ENCODE results near the gene KIF13A.
"Not testable (repeated sequence)": the region's sequence is repeated elsewhere in the genome, so short reads cannot be mapped to it uniquely, and the experiment has no call there.

Gene KIF13A

DNA sequence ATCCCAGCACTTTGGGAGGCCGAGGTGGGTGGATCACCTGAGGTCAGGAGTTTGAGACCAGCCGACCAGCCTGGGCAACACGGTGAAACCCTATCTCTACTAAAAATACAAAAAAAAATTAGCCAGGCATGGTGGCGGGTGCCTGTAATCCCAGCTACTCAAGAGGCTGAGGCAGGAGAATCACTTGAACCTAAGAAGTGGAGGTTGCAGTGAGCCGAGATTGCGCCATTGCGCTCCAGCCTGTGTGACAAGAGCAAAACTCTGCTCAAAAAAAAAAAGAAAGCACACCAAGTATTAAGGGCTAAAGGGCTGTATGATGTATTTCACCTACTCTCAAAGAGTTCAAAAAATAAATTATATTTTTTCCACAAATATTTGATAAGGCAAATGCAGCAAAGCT is 39.9 kb downstream of the KIF13A start:
- DNase-seq; intact Hi-C loops (cut with DNase I): not testable (repeated sequence)

DNA sequence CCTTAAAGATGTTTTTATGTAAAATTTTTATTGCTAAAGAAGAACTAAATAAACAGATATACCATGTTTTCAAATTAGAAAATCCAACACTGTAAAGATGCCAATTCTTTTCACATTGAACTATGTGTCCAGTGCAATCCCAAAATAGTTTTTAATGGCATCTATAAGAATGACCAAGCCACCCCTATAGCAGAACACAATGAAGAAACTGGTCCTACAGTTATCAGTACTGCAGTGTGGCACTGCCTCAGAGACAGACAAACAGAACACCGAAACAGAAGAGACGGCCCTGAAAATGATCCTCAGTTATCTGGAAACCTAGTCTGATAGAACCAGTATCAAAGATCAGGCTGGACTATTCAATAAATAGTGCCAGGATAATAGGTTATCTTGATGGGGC is 41.9 kb downstream of the KIF13A start:
- intact Hi-C loops (cut with DNase I), result no loop called here
- no peak for DNase-seq

DNA sequence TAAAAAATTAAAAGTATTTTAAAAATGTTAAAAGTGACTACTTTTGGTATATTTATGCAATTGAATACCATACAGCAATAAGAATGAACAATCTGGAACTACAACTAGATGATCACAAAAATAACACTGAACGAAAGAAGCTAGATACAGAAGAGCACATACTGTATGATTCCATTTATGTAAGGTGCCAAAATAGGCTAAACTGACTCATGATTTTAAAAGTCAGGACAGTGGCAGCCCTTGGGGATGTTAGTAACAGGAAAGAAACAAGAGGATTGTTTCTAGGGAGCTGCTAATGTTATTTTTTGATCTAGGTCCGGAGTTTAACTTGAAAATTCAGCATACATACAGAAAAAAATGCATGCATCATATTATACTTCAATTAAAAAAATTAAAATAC is 42.3 kb downstream of the KIF13A start:
- intact Hi-C loops (cut with DNase I), result no loop called here

DNA sequence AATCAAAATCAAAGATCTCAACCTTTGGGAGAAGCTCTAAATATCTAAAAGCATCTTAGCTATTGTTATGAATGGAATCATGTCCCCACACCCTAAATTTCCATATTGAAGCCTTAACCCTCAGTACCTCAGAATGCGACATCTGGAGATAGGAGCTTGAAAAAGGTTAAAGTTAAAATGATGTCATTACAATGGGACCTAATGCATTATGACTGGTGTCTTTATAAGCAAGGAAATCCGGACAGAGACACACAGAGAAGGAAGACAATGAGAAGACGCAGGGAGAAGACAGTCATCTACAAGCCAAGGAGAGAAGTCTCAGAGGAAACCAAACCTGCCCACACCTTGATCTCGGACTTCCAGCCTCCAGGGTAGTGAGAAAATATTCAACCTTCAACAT is 46.1 kb downstream of the KIF13A start:
- no peak for DNase-seq
- intact Hi-C loops (cut with DNase I), result no loop called here

More for the DNA sequence above, 42.3 kb downstream of the KIF13A start:
- DNase-seq, result no peak

DNA sequence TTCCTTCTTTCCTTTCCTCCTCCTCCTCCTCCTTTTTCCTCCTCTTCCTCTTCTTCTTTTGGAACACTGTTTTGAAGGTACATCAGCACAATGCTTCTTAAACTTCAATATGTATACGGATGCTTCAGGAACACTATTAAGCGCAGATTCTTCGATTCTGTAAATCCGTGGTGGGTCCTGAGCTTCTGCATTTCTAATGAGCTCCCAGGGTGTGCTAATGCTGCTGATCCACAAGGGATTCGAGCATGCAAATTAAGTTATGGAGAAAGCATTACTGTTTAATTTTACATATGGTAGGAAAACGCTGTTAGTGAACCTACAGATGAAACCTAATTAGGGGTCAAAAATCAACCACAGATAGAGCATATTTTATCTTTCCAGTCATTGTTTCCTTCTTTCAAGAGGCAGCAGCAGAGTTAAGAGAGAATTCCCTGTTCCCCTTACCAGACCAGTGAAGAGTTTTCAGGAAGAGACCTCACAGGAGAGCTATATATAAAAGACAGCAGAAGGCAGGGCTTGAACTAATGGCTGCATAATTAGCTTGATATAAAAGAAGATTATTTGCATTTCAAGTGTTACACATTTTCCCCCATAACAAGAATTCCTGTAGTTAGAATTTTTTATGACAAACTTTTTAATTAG is 47.2 kb downstream of the KIF13A start:
- intact Hi-C loops (cut with DNase I), result no loop called here
- DNase-seq, result no peak

DNA sequence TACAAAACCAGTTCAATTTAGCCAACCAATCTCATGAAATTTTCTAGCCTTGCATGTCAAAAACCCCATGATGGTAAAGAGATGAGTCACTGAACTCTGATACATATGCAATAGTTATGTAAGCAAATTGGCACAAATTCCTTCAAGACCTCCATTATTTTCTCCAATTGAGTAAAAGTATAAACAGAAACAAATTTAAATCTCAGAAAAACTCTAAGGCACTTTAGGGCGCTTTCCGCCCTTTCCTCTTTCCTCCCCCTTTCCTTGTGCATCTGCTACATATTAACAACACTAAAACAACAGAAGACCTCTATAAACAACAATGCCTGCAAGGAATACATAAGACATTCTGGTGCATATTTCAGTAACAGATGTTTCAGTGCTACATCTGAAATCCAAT is 48.5 kb downstream of the KIF13A start:
- intact Hi-C loops (cut with DNase I), result no loop called here
- no peak for DNase-seq

DNA sequence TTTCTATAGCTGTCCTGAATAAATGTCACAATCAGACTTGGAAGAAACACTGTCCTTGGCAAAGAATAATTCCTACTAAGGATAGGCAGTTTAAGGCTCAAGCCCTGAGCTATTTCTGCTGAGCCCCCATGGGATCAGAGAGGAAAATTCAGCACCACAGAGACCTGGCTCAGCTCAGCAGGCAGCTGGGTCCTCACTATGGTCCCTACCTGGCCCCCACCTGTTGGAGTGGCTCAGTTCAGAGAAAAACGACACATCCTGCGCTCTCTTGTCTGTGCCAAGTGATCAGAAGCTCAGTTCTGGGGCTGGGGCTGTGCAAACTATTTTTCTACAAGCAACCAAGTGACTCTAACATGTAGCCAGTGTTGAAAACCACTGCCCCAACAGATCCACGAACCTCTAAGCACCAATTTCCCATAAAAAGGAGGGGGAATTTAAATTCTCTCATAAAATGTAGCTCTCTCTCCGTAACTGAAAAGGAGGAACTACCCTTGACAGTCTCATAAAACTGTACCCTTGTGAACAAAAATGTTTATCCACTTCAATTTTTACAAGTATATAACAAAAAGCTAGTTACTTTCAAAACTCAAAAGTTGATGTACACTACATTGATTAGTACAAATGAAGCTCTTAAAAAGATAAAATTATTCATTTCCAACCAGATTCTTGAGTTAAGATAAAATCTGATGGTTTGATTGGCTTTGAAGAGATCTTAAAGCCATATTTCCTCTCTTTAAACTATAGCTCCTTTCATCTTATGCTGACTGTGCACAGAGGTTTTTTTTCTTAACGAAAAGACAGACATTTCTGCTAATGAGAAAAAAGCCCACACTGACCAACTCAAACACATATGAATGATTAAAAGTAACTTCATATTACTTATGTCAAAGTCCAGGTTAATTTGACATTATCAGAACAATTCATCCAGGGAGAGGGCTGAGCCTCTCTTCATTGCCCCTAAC is 52.0 kb downstream of the KIF13A start:
- intact Hi-C loops (cut with DNase I), result no loop called here
- no peak for DNase-seq

DNA sequence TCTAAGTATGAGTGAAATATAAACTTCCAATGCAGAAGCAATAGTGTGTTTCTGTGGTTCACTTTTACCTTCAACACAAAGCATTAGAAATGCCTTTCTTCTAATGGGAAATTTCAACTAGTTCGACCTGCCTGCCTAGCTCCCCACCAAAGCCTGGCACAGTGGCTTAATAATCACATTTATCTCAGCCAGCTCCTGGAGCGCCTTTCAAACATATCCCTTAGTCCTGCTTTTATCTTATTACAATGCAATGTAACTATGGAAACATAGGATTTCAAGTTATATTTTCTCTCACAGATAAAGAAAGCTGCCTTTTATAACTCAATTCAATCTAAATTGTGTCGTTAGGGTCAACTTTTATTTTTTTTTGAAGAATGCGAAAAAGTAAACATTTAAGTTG is 53.7 kb downstream of the KIF13A start:
- DNase-seq, result no peak
- intact Hi-C loops (cut with DNase I), result no loop called here

DNA sequence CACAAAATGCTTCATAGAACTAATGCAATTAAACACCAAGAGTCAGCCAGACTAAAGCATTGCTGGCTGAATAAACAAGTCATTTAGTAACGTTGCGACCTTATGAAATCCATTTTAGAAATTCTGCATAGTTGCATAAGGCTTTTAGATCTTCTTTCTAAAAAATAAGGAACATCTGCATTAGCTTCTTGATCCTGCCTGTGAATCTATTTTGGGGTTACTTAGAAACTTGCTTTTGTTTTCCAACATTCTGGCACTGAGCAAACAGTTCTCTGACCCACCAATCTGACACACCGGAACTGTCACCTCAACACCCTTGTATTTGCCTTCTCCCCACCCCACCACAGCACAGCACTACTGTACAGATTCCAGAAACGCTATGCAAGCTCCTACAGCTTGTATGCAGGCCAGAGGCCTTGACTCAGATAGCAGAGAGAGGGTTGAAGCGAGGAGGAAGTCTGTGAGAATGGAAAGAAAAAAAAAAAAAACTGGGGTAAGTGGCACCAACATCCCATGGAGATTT is 55.0 kb downstream of the KIF13A start:
- intact Hi-C loops (cut with DNase I), result no loop called here
- no peak for DNase-seq

DNA sequence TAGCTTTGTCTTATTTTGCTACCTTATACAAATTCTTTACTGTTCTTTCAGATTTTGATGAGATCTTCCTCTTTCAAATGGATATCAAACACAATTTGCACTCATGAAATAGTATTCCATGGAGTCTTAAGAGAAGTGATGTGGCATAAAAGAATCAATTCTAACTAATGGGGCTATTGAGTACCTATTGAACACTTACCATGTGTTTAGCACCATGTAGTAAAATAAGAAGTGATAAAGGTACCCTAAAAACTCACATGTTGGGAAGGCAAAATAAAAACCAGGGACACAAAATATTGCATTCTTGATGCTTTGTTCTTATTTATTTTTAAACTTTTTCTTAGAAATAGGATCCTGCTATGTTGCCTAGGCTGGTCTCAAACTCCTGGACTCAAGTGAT is 56.2 kb downstream of the KIF13A start:
- no peak for DNase-seq
- intact Hi-C loops (cut with DNase I), result no loop called here

DNA sequence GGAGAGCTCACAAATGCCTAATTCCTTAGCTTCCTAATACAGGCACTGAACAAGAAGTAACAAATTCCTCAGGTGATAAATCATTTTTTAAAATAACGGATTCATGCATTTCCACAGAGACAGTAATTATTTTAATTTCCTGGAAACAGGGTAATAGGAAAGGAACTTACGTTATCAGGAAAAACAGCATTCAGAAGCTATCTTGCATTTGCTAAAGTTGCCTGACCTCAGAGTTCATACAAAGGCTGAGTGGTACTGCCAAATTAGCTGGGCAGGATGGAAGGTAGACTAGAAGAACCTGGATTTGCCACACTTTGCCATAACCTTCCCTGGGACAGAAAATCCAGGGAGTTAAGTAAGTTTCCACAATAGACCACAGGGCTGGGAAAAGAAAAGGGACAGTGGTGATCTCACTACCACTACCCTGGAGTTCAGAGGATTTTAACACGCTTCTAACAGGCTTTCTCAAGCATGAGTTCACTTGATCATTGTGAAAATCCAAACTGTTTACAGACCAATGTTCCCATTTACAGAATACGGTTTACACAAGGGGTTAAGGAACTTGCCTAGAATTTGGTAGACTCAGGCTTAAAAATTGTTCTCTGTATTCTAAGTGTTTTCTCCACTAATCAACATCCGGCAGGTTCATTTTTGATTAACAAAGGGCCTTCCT is 57.0 kb downstream of the KIF13A start:
- intact Hi-C loops (cut with DNase I), result no loop called here
- DNase-seq, result no peak

DNA sequence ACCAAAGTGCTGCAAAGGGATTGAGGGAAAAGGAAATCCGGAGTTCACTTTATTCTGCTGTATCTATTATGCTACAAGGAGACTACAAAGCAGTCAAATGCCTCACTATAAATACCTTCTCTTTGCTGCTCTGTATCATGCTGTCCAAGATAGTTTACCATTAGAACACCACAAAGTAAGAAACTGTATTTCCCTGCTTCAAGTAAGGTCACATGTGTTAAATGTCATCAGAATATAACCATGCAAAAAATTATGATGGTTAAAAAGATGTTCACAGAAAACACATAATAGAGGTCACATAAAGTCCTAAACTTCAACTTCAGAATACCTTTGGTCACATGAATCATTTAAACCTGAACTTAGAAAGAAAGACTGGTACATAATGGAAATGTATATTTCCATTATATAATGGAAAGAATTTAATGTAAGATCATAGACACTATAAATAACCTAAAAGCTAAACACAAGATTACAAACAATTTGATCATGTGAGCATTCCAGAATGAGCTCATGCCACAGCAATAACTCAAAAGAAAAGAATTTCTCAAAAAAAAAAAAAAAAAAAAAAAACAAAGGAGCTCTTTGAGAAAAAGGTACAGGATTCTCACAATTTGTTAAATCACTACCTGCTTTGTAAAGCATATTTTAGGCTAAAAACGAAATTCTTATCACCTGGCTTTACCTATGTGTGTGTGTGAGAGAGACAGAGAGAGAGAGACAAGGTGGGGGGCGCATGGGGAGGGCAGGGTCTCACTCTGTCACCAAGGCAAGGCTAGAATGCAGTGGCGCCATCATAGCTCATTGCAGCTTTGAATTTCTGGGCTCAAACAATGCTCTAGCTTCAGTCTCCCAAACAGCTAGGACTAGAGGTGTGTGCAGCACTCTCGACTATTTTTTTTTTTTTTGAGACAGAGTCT is 58.7 kb downstream of the KIF13A start:
- DNase-seq, result no peak
- intact Hi-C loops (cut with DNase I), result no loop called here

DNA sequence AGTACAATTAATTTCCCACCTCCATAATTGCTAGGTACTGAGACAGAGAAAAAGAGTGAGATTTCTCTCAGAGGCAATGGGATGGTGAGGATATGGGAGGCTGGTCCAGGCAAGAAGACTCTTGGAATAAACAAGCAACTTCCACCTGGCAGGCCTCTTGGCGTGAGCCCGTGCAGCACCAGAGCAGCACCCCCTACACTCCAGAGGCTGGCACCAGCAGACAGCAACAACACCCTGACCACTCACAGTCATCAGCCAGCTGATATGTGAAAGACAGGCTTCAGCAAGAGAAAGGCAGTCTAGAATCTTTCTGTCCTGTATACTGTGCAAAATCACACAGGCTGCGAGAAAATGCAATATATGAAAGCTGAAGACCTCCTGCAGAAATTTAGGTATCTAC is 59.7 kb downstream of the KIF13A start:
- intact Hi-C loops (cut with DNase I), result no loop called here
- DNase-seq, result peak in 19 of 42 donors; percentile 7 to 66 (median 29)

DNA sequence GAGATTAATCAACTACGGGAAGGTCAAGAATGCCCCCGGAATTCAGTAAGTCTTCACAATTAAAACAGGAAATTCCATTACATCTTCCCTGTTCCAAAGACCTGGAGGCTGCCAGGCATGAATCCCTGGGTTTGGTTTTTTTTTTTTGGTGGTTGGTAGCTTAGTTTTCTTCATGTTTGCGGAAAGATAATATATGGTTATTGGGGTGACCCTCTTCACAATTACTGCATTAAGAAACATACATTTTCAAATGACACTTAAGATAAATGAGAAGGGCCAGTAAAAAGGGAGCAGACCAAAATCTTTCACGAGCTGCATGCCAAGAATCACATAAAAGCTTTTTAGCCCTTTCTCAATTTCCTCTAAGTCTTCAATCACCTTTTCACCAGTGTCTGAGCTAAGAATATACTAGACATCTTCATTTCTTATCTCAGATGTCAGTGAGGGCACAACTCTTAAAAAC is 64.0 kb downstream of the KIF13A start:
- intact Hi-C loops (cut with DNase I), result no loop called here
- no peak for DNase-seq

DNA sequence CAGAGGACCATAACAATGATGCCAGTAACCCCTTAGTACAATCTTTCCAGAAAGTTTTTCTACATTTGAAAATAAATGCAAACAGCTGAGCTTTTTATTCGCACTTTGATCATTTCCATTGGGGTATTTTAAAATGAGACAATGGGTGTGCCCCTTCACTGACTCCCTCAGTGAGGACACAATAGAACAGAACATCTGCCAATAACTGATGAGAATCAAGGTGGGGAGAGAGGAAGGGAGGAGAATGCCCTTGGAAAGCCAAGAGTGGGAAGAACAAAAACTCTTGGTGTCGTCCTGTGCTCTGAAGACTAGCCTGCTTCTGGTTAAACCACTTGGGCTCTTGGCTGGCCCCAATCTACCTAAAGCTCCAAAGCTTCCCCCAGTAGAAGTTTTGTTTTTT is 66.0 kb downstream of the KIF13A start:
- no peak for DNase-seq
- intact Hi-C loops (cut with DNase I), result no loop called here

DNA sequence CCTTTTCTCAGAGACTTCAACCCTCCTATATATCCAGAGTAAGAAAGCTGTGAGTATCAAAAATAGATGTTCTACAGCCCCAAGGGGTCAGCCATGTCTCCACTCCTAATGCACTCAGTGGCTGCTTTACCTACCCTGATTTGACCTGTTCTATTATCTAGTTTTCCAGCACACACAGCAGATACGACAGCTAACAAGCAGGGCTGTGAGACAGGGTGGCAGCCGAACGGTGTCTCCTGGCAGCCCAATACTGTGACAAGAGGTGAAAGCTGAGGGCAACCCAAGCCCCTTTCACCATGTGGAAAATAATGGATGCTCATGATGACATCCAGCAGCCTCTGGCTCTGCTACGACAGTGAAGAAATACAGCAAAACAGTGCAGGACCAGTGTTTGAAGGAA is 67.9 kb downstream of the KIF13A start:
- intact Hi-C loops (cut with DNase I), result no loop called here
- DNase-seq, result no peak

DNA sequence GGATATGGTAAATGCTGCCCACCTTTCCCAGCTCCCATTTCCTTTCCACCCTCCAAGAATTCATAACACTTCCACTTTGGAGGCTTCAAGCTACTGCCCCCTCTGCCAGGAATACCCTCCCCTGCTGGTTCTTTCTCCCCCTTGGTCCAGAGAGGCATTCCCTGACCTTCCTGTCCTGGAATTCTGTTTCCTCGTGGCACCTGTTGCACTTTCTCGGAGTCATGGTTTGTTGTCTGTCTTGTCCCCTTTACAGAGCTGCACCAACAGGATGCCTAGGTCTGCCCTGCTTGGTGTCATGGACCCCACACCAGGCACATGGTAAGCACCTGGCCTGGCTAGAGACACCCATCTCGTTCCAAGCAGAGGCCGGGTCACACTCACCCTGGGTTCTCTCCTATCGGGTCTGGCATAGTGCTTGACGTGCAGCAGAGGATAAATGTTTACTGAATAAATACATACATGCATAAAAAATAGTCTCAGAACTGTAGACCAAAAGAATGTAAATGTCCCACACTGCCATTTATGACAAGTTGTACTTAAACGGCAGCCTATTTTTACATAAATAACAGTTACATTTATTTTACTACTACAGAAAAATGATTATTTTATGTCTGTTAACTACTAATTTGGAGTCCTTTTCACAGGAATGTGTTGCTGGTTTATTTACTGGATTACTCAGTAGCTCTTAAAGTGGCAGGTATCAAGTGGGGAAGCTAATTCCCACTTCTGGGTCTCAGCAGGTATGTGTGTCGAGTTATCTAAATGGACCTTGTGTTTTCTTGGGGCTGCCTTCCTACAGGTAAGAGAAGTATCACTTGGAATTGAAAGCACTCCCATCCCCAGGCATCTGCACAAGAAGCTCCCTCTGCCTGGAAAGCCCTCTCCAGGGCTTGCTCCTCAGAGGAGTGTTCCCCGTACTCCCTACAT is 69.3 kb downstream of the KIF13A start:
- intact Hi-C loops (cut with DNase I), result no loop called here
- DNase-seq, result no peak

DNA sequence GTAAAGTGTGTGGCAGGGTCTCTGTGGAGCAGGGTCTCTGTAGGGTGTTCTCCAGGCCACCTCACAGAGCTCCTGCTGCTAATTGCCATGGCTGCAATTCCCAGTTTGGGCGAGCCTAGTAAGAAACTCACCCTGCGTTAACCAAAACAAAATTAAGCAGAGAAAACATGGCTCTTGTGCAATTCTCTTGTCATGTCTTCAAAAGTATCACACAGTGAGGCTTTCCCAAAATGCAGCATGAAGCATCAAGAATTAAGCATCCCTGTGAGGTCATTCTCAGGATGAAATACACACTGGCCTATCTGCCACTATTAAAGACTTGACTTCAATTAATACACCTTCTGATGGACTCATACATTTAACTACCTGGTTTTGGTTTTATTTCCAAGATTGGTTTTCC is 72.8 kb downstream of the KIF13A start:
- DNase-seq, result no peak
- intact Hi-C loops (cut with DNase I), result no loop called here
